Fibroblast of the conjunctiva (primary cell): Measurements from ENCODE around the gene IZUMO1R.
"Not testable (repeated sequence)": the region's sequence is repeated elsewhere in the genome, so short reads cannot be mapped to it uniquely, and the experiment has no call there.

Source experiments
- DNase-seq: peaks from one replicate; pipeline ENCODE4 v3.0.0-alpha.2; 2010; ENCODE audit warnings: low read depth

IZUMO1R gene

DNA sequence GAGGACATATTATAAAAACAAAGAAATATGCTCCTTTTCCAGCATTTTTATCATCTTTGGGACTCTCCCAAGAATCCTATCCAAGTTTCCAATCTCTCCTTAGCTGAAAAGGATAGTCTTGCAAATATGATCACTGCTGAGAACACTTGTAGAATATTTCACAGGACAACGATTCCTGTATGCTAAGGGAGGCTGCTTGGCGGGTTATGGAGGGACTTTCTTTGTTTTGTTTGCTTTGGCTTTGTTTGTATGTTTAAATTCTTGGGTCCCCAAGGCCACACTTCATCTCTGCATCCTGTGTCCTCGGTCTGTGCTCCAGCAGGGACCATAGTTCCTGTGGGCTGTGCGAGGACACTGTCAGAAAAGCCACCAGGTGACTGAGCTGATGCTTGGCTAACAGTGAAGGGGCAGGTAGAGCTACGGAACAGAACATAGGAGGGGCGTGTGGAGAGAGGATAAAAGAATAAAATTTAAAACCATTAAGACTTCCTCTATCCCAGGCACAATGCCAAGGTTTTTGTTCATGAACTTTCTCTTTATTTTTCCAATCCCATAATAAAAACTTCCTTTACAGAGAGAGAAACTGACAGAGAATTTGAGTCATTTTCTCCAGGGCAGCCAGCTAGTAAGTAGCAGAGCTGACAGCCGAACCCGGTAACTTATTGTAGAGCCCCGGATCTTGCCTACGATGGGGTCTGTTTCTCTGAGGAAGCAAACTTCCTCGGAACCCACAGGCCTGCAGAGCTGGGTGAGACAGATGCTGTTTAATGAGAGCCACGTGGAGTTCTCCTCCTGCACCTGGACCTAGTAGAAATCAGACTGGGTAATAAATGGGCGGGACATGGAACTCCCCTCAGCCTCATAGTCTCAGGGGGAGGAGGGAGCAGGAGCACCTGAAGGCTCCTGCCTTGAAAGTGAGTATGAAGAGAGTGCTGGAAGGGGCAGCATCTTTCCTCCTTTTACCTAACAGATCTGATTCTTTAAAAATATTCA, at the start of gene IZUMO1R:
Gene IZUMO1R, plus strand, starts transcription at position 615 of the 993 bp plus-strand sequence. CDS start 1,057 bp downstream, outside the sequence.
- DNase-seq = no peak

DNA sequence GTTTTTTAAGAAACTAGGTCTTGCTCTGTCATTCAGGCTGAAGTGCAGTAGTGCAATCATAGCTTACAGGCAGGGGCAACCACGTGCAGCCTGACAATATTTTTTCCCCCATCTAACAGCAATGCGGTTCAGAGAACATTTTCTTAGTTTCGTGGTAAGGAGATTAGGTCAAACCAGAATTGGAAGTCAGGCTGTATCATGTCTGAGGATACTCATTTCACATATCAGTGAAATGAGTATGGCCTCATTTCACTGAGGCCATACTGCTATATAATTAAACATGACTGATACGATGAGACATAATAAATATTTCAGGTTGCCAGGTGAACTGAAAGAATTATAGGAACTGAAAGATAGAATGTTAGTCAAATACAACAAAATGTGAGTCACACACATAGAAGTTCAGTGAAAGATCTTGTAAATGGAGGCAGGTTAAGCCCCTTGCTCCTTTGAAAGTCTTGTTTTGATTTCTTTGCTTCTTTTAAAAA, 32.5 kb upstream of the IZUMO1R start:
- DNase-seq = no peak

DNA sequence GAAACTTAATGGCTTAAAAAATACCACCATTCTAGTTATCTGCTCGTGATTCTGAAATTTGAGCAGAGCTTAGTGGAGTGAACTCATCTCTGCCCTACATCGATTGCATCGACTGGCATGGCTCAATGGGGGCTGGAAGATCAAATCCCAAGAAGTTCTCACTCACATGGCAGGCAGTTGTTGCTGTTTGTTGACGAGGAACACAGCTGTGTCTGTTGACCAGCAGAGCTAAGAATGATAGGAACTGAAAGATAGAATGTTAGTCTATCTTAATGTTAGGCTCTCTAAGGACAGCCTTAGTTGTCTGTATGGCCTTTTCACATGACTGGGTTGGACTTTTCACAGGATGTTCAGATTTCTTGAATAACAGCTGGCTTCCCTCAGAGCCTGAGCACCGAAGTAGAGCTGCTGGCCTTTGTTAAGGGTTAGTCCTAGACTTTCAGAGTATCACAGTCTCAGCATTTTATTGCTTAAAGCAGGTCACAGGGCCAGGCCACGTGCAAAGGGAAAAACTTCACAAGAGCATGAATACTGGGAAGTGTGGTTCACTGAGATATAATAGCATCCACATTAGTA, 31.6 kb upstream of the IZUMO1R start:
- no peak for DNase-seq

DNA sequence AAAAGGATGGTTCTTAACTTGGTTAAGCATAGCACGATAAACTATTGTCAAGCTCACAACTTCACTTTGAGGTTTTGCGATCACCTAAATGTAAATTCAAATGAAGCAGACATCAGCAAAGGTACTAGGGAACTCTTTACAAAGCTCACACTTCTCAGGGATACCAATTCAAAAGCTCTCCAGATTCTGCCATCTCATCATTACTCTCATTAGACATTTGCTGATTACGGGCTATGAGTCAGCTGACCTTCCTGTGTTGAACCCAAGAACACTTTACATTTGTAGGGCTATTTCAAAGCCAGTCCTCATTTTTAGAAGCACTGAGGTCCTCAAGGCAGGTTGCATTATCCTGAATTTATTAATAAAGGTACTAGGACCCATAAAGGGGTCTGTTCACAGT, 28.4 kb upstream of the IZUMO1R start:
- no peak for DNase-seq

DNA sequence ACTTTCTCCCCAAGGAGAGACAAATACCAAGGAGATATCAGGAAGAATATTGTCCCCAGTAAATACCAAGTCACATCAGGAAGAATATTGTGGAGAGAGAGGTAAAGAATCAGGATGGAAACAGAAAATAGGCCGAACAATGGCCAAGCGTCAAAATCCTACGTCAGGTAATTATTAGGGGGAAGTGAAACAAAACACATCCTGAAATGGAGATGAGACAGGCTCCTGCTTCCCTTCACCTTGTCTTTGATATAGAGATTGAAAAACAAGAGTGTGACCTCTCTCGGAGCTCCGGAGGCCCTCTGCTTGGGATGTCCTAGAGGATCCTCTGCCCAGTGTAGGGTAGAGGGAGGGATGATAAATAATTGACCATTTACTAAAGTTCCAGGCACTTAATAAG, 27.4 kb upstream of the IZUMO1R start:
- DNase-seq = no peak

DNA sequence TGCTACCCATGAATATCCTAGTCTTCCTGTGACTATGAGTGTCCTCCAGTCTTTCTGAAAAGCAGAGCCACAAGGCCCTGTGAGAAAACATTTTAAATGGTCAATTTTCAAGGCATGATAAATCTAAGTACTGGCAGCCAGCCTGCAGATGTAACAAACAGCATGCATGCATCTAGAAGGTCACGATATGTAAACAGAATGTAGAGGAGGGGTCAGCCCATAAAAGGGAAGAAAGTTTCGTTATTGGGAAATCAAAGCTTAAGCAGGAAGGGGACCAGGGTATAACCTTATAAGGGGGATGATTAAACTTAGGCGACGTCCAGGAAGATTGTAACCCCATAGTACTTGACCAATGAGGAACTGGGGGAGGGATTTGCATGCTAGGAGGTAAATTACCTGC, 26.2 kb upstream of the IZUMO1R start:
- DNase-seq = not testable (repeated sequence)

DNA sequence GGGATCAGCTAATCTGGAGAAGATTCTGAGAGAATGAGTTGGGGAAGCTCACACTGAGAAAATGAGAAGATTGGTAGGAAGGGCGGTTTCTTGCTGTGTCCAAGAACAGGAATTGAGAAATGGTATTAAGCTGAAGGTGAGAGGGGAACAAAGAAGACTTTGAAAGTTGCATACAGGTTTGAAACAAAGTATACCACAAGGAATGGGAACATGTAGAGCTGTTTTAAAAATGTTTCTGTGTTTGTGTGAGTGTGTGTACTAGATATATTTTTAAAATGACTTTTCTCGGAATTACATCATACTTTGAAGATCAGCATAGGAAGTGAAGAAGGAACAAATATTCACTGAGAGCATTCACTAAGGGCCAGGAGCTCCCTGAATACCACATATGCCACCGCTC, 24.4 kb upstream of the IZUMO1R start:
- DNase-seq = no peak

DNA sequence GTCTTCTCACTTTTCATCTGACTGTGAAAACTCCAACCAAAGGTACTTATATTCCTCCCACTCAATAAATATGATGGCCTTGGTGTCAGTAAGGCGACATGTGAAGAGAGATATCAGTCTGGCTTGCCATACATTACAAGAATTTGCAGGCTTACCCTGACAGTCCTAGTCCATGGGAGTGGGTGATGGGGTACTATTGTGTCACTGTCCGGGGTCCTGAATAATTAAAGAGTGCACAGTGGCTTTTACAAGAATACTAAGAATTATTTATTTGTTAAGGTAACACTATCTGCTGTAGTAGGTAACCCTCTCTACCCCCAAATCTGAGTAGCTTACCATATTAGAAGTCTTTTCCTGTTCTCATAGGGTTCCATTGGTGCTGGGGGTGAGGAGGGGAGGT, 23.1 kb upstream of the IZUMO1R start:
- no peak for DNase-seq

DNA sequence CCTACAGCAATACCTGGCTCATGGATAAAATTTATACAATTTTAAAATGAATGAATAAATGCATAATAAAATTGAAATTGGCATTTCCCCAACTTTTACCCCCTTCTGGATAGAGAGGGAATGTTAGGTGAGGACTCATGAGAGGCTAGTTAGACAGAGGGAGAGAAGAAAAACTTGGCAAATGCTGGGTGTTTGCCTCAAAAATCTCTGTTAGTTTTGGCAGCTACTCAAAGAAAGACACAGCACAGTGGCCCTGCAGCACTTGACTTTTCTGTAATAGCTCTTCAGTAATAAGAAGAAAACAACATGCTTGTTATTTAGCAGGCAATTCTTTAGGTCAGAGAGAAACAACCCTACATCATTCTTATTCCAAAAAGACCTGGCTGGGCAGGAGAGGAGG, 20.7 kb upstream of the IZUMO1R start:
- no peak for DNase-seq

DNA sequence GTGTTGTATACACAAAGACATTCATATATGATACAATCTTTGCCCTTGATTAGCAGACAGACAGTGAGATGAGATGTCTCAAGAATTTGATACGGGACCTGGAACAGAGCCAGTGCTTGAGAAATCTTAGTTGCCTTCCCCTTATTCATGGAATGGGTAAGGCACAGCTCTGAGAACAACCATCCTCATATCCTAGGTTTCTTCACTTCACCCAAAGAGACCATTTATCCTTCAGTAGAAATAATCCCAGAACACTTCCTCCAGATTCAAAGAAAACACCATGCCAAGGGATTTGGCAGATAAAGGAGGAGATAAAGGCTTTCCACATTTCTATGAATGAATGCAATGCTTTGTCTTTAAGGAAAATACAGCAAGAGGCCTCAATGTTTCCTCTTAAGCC, 8.8 kb upstream of the IZUMO1R start:
- no peak for DNase-seq

DNA sequence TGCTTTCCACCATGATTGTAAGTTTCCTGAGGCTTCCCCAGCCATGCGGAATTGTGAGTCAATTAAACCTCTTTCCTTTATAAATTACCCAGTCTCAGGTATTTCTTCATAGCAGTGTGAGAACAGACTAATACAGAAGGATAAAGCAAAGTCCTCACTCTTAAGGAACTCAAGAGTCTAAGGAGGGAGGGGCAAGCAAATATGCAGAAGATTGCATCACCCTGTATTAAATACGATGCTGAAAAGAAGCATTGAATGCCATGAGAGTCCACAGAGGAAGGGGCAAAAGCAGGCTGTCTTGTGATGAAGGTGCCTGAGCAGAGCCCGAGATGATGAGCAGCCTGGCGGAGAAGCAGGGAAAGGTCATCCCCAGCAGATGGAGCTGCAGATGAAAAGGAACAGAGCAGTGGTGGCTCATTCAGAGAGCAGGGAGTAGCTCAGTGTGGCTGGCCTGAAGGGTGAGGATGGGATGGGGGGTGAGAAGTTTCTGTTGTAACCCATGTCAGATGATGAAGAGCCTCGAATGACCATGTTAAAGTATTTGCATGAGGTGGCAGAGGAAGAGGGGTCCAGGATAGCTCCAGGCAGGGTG, 6.3 kb upstream of the IZUMO1R start:
- no peak for DNase-seq

DNA sequence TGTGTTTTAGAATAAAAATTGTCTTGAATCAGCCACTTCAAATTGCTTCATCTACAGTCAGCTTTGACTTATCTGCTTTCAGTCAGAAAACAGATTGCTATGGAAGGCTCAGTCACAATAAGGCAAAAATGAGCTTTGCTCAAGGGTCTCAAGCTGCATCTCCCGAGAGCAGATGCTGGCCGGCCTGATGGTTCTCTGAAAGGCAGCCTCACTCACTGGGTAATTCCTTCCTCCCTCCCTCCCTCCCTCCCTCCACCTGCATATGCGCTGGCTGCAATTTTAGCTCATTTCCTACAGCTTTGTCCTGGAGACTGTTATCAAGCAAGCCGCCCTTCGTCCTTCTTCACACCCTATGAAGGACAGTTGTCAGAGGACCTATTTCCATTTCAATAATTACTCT, 1.6 kb upstream of the IZUMO1R start:
- DNase-seq = no peak

DNA sequence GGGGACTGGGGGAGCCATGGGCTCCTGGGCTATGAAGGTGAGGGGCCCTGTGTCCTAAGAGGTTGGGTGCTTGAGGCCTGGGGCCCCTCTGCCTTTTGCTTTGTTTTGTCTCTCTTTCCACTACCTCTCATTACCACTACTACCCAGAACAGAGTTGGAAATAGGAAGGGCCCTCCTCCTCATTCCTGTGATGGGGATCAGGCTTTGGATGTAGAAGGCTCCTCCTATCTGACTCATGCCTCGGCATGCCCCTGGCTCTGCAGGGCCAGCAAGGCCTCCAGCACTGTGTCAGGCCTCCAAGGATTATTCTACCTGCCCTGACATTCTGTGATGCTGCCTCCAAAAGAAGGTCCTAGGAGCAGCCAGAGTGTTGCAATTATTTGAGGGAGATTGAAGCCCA, 766 bp downstream of the IZUMO1R start:
- DNase-seq = no peak

DNA sequence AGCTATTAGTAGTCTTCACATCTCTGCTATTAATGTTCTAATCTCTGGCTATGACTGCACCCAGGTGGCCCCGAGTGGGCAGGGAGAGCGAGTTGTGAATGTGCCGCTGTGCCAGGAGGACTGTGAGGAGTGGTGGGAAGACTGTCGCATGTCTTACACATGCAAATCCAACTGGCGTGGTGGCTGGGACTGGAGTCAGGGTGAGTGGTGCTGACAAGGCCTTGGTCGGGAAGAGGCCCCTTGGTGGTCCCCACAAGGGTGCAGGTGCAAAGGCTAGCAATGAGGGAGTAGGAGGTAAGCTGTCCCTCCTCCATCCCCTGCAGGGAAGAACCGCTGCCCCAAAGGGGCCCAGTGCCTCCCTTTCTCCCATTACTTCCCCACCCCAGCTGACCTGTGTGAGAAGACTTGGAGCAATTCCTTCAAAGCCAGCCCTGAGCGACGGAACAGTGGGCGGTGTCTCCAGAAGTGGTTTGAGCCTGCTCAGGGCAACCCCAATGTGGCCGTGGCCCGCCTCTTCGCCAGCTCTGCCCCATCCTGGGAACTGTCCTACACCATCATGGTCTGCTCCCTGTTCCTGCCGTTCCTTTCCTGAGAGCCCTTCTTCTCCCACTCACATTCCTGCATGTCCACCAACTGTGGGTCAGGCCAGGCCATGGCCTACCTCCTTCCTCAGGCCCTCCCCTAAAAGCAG, 2.9 kb downstream of the IZUMO1R start:
- DNase-seq = no peak

DNA sequence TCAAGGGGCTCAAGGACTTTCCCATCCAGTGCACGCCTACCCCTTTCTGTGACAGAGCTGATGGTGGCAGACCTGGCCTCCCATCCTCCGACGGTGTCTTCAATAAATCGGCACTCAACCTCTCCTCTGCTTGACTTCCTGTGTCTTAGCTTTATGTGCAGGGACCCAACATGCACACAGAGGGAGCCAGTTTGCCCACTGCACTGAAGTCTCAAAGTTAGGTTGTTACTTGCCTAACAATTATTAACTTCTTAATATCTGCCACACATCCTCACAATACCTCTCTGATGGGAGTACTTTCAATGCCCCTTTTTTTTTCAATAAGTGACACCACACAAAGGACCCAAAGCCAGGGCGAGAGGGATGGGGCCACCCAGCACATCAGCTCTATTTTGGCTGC, 3.6 kb downstream of the IZUMO1R start:
- no peak for DNase-seq

DNA sequence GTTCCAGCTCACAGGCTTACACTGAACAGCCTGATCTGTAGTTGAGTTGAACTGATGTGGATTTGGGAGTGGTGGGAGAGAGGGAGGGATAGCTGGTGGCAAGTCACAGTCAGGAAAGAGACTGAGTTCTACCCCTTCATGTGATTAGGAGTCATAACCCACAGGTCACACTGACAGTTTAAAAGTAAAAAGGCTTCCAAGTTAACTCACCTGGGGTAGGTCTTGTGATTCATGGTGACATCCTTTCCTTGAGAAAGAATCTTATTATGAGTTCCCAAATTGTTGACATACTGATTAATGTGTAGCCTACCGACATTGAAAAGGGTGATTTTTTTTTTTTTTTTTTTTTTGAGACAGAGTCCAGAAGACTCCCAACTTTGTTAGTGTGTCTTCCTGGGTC, 5.4 kb downstream of the IZUMO1R start:
- no peak for DNase-seq

DNA sequence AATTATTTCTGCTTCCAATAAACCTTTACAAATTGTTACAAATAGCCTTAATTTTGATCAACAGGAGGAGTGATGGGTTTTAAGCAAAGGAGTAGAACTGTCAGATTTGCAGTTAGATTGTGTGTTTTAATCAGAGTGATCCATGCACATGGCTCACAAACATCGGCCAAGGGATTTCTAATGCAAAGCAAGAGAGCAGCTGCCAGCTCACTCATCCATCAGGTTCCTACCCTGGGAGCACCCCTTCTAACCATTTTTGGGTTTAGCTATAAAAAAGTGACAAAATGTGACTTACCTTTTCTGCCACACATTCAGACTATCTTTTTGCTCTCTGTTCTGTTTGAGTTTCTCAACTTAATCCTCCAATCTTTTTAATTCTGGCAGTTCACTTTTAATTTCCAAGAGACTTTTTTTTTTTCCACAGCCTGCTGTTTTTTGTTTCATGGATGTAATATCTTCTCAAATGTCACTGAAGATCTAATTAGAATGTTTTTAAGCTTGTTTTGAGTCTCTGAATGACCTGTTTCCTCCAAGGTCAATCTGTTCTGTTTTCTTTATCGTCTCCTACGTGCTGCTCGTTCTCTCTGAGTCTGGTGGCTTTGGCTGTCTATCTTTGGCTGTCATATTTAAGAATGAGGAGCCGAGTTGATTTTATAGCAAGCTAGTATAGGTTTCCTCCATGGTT, 6.0 kb downstream of the IZUMO1R start:
- no peak for DNase-seq

DNA sequence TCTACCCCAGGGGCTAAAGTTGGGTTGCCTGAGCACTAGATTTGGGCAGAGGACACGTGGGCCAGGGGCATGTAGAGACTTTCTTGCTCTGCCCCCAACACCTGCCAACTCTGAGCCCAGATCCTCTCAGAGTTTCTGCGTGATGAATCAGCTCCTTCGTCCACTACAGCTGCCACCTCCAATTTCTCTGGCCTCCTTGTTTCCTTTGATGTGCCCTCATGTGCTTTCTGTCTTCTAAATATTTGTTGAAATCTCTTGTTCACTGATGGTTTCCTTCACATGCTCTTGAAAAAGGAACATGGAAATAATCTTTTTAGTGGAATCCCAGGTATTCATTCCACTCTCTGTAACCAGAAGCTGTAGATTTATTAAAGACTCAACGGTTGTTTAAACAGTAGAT, 8.0 kb downstream of the IZUMO1R start:
- no peak for DNase-seq

DNA sequence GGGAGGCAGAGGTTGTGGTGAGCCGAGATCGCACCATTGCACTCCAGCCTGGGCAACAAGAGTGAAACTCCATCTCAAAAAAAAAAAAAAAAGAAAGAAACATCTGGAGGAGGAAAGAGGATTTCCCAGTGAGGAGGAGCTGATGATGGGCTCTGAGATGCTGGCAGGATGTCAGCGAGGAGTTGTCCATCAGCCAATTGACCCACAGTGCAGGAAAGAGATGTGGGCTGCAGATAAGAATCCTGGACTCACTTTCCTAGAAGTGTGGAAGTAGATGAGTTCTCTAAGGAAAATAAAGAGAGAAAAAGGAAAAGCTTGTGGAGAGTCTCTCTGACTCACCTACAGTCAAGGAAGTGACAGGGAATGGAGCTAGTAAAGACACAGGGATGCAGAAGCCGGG, 9.7 kb downstream of the IZUMO1R start:
- DNase-seq = no peak

DNA sequence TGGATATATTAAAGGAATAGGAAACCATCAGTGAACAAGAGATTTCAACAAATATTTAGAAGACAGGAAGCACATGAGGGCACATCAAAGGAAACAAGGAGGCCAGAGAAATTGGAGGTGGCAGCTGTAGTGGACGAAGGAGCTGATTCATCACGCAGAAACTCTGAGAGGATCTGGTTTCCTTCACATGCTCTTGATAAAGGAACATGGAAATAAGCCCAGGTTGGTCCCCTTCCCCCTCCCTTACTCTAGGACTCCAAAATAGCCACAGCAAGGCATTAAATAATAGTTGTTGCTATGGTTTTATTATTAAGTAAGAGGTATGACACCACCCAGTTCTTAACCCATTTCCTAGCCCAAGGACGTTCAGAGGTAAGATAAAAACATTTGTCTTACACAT, 11.3 kb downstream of the IZUMO1R start:
- DNase-seq = no peak

DNA sequence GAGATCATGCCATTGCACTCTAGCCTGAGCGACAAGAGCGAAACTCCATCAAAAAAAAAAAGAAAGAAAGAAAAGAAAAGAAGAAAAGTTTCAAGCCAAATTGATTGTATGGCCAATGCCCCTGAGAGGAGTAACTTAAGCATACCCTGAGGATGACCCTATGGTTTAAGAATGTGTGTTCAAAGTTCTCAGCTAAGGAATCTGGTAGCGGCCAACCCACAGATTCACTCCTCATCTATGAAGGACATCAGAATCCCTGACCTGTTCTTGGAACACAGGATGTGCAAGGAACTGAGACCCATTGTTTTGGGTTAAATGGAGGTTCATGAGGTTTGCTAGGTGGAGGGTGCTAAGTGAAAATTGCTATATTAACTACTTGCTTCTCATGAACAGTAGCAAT, 18.1 kb downstream of the IZUMO1R start:
- DNase-seq = no peak

DNA sequence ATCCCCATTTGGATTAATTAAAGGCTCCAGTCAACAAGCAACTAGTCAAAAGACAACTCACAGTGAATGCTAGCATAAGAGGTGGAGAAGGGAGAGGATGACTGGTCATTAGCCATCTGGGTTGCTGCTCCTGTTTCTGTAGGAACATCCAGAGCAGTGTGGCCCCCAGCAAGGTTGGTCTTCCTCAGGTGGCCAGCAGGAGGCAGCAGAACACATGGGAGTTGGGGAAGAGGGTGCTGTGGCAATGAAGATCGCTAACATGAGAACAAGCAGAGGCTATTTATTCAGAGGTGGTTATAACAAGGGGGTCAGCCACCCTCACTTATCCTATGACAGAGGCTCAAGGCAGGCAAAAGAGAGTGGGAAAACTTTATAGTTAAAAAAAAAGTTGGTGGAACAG, 21.3 kb downstream of the IZUMO1R start:
- DNase-seq = no peak
